GM21367 (cell line): ENCODE measurements around the gene TMEM171.

Source experiments
- ATAC-seq: cut with Tn5 transposase; IDR thresholded peaks from one replicate; pipeline ENCODE4 v1.9.1; 2021; ENCODE audit not compliant: unreplicated experiment

TMEM171 gene

GRCh38 chr5:73119451-73120157 is 771 bp upstream of the TMEM171 start:
- ATAC-seq = no peak

- ATAC-seq = no peak
These were observed 716 bp downstream of the TMEM171 start for GRCh38 chr5:73121119-73121463.

- ATAC-seq = no peak
These were observed 2.8 kb downstream of the TMEM171 start for GRCh38 chr5:73122875-73123810.

GRCh38 chr5:73125289-73125688 is 4.9 kb downstream of the TMEM171 start:
- ATAC-seq = no peak

- ATAC-seq = no peak
These were observed 6.0 kb downstream of the TMEM171 start for GRCh38 chr5:73126381-73126780.

- ATAC-seq = no peak
These were observed 6.6 kb downstream of the TMEM171 start for GRCh38 chr5:73126957-73127356.

- ATAC-seq = no peak
These were observed 8.8 kb downstream of the TMEM171 start for GRCh38 chr5:73129143-73129542.

- ATAC-seq = no peak
These were observed 10.4 kb downstream of the TMEM171 start for GRCh38 chr5:73130811-73131210.

- ATAC-seq = no peak
These were observed 11.5 kb downstream of the TMEM171 start for GRCh38 chr5:73131711-73132425.

GRCh38 chr5:73132759-73133158 is 12.4 kb downstream of the TMEM171 start:
- ATAC-seq = no peak

GRCh38 chr5:73135021-73135420 is 14.6 kb downstream of the TMEM171 start:
- ATAC-seq = no peak

- no peak for ATAC-seq
These were observed 15.2 kb downstream of the TMEM171 start for GRCh38 chr5:73135429-73136054.

- ATAC-seq = no peak
These were observed 15.7 kb downstream of the TMEM171 start for GRCh38 chr5:73136055-73136562.

GRCh38 chr5:73137563-73138530 is 17.5 kb downstream of the TMEM171 start:
- no peak for ATAC-seq

GRCh38 chr5:73139485-73139884 is 19.1 kb downstream of the TMEM171 start:
- no peak for ATAC-seq

GRCh38 chr5:73140801-73141200 is 20.4 kb downstream of the TMEM171 start:
- ATAC-seq = no peak

- ATAC-seq = no peak
These were observed 21.7 kb downstream of the TMEM171 start for GRCh38 chr5:73142035-73142434.

GRCh38 chr5:73143716-73144115 is 23.3 kb downstream of the TMEM171 start:
- ATAC-seq = no peak

- no peak for ATAC-seq
These were observed 29.2 kb downstream of the TMEM171 start for GRCh38 chr5:73149540-73149939.

GRCh38 chr5:73150876-73151275 is 30.5 kb downstream of the TMEM171 start:
- no peak for ATAC-seq
